ENCODE measurements around the gene FLOT1. TPM values are rescaled to one million over a fixed set of nuclear protein-coding genes. Genes with fewer than 3 reads are reported as not detected.

The FLOT1 gene
- total and polyA plus RNA-seq, 2 donors (not counting 1 experiment from before 2014, with no cell fraction given): 71.2 to 79.4 TPM

- Histone ChIP-seq H3K4me3 (ENCODE audit: control extremely low read depth in 1 of 5, extremely low read depth in 1 of 5, insufficient read depth in 1 of 5, low read depth in 2 of 5, low read length in 4 of 5) (peak overlapping the region; percentile 64 to 82 (median 80)), H4K20me1 (ENCODE audit: control insufficient read depth, insufficient read depth, low read length, poor library complexity, severe bottlenecking) (peaks cover 4% of the 10 kb centered on the region), H3K27me3 (replicated peaks in 1 of 4; ENCODE audit: control extremely low read depth in 1 of 4, control insufficient read depth in 3 of 4, insufficient read depth in 4 of 4, low read length in 3 of 4) (no peaks in the 10 kb centered on the region), H2AFZ (ENCODE audit: insufficient read depth, low read depth, low read length, poor library complexity, severe bottlenecking) (peak overlapping the region; percentile 85), H3K79me2 (ENCODE audit: control insufficient read depth, insufficient read depth, low read length) (peaks cover 36% of the 10 kb centered on the region), H3K36me3 (replicated peaks in 1 of 2; ENCODE audit: control extremely low read depth in 1 of 2, control insufficient read depth in 1 of 2, extremely low read depth in 1 of 2, insufficient read depth in 2 of 2, low read length in 1 of 2) (peaks cover 0 to 24% of the 10 kb centered on the region in 2 experiments), H3K9me3 (ENCODE audit: control extremely low read depth in 1 of 3, control insufficient read depth in 2 of 3, insufficient read depth in 1 of 3, low read length in 2 of 3) (no peaks in the 10 kb centered on the region), H3K27ac (ENCODE audit: low read length in 2 of 2) (peak overlapping the region; percentile 91 to 94), H3K9ac (ENCODE audit: low read length) (peak overlapping the region; percentile 72), H3K4me1 (ENCODE audit: control insufficient read depth in 2 of 2, insufficient read depth in 2 of 2, low read length in 2 of 2) (peaks cover 19 to 29% of the 10 kb centered on the region in 2 donors), H3K4me2 (replicated peaks; ENCODE audit: low read depth, low read length, poor library complexity, severe bottlenecking) (peak overlapping the region; percentile 76)
- DNase-seq (no peak), ATAC-seq (ENCODE audit: low read depth) (no peak)
- Mint-ChIP-seq H3K4me3 (peak overlapping the region; percentile 96), H3K27ac (peak overlapping the region; percentile 99), H3K27me3 (no peaks in the 10 kb centered on the region), H3K9me3 (ENCODE audit: insufficient read depth) (no peaks in the 10 kb centered on the region), H3K4me1 (peaks cover 38% of the 10 kb centered on the region)
- TF ChIP-seq CTCF (IDR thresholded peaks at IDR 0.05) (no peak), EZH2 (IDR thresholded peaks at IDR 0.05; ENCODE audit: borderline replicate concordance, insufficient read depth, low read depth, low read length, poor library complexity, severe bottlenecking) (no peak)
- ChIA-PET CTCF (interaction anchor here (0.5 to 22.5 kb wide), 8 partner anchors 14 to 187 kb away, joined by 3 to 963 read pairs (median 6); partner anchors contain the start of genes DHX16, MRPS18B, NRM and PPP1R10), POLR2A (interaction anchor here (0.6 to 9.8 kb wide), 11 partner anchors 10 to 160 kb away, joined by 3 to 216 read pairs (median 8); partner anchors contain the start of genes GNL1, MRPS18B, NRM and PPP1R10)
- intact Hi-C loops (cut with micrococcal nuclease): loop anchor here (1.0 kb wide), 6 partner anchors 30 to 161 kb away; partner anchors contain the start of genes ABCF1, DHX16, GNL1 and MRPS18B
- 5% methylated on average over 8 of the region's 8 CpGs for WGBS (ENCODE audit: insufficient coverage)
Observed at GRCh38 chr6:30716879-30717128, 25.7 kb downstream of the FLOT1 start.

- H3K4me3 ChIP-seq (ENCODE audit: control extremely low read depth in 1 of 5, extremely low read depth in 1 of 5, insufficient read depth in 1 of 5, low read depth in 2 of 5, low read length in 4 of 5): no peak overlapping the region
- Mint-ChIP-seq H3K27ac (no peak overlapping the region), H3K4me3 (no peak overlapping the region), H3K4me1 (peaks cover 29% of the 10 kb centered on the region), H3K9me3 (ENCODE audit: insufficient read depth) (no peaks in the 10 kb centered on the region), H3K27me3 (no peaks in the 10 kb centered on the region)
- ChIA-PET CTCF (interaction anchor here (1.2 to 3.5 kb wide), 2 partner anchors 8 to 35 kb away, joined by 4 to 20 read pairs; no protein-coding TSS in a partner anchor), POLR2A (interaction anchor here (0.6 to 0.9 kb wide), 2 partner anchors 33 to 852 kb away, joined by 3 read pairs; no protein-coding TSS in a partner anchor)
- WGBS (ENCODE audit: insufficient coverage): no CpG with 5 or more reads among the region's 1 CpG
- H4K20me1 ChIP-seq (ENCODE audit: control insufficient read depth, insufficient read depth, low read length, poor library complexity, severe bottlenecking): no peaks in the 10 kb centered on the region
- peaks cover 12 to 18% of the 10 kb centered on the region in 2 donors for H3K4me1 ChIP-seq (ENCODE audit: control insufficient read depth in 2 of 2, insufficient read depth in 2 of 2, low read length in 2 of 2)
- no peak for ATAC-seq (ENCODE audit: low read depth)
- TF ChIP-seq CTCF (IDR thresholded peaks at IDR 0.05): no peak
- no peak for TF ChIP-seq EZH2 (IDR thresholded peaks at IDR 0.05; ENCODE audit: borderline replicate concordance, insufficient read depth, low read depth, low read length, poor library complexity, severe bottlenecking)
- H3K9me3 ChIP-seq (ENCODE audit: control extremely low read depth in 1 of 3, control insufficient read depth in 2 of 3, insufficient read depth in 1 of 3, low read length in 2 of 3): no peaks in the 10 kb centered on the region
- H3K4me2 ChIP-seq (replicated peaks; ENCODE audit: low read depth, low read length, poor library complexity, severe bottlenecking): no peak overlapping the region
- no peak overlapping the region for H3K9ac ChIP-seq (ENCODE audit: low read length)
- no peak overlapping the region for H3K27ac ChIP-seq (ENCODE audit: low read length in 2 of 2)
- no peak for DNase-seq
- peaks cover 5 to 42% of the 10 kb centered on the region in 2 experiments for H3K36me3 ChIP-seq (replicated peaks in 1 of 2; ENCODE audit: control extremely low read depth in 1 of 2, control insufficient read depth in 1 of 2, extremely low read depth in 1 of 2, insufficient read depth in 2 of 2, low read length in 1 of 2)
- H2AFZ ChIP-seq (ENCODE audit: insufficient read depth, low read depth, low read length, poor library complexity, severe bottlenecking): no peak overlapping the region
- intact Hi-C loops (cut with micrococcal nuclease): no loop called here
- H3K79me2 ChIP-seq (ENCODE audit: control insufficient read depth, insufficient read depth, low read length): peaks cover 20% of the 10 kb centered on the region
- H3K27me3 ChIP-seq (replicated peaks in 1 of 4; ENCODE audit: control extremely low read depth in 1 of 4, control insufficient read depth in 3 of 4, insufficient read depth in 4 of 4, low read length in 3 of 4): no peaks in the 10 kb centered on the region
Observed at GRCh38 chr6:30714263-30714662, 28.2 kb downstream of the FLOT1 start.

Data from B cell (primary cell).